ENCODE measurements around the gene BAHCC1. TPM values are rescaled to one million over a fixed set of nuclear protein-coding genes. Genes with fewer than 3 reads are reported as not detected.

Gene BAHCC1
- total and polyA plus RNA-seq, 2 of the 8 experiments (the other 6 are each of a cell fraction or from before 2014, with no cell fraction given): 0.26 to 0.58 TPM

GRCh38 chr17:81346090-81346907 is 49.0 kb upstream of the BAHCC1 start (continued):
- TF ChIP-seq CHD7 (IDR thresholded peaks at IDR 0.05; ENCODE audit: insufficient replicate concordance, low read length) (no peak), ZNF274 (IDR thresholded peaks at IDR 0.05; ENCODE audit: borderline replicate concordance, extremely low read depth, low read length) (no peak), SIX5 (IDR thresholded peaks at IDR 0.05; ENCODE audit: low read depth, low read length) (no peak), FOSL1 (IDR thresholded peaks at IDR 0.05; ENCODE audit: insufficient read depth, low read depth, low read length) (no peak), ATF2 (IDR thresholded peaks at IDR 0.05; ENCODE audit: low read length) (no peak), E2F6 (IDR thresholded peaks at IDR 0.05) (peak; percentile 38; the same call in 1 of the 2 replicates), GTF2F1 (IDR thresholded peaks at IDR 0.05; ENCODE audit: borderline replicate concordance, low read depth, low read length) (no peak)

All from H1 (cell line).